Superior temporal gyrus (tissue), 1 donor: ENCODE results near the gene TMEM270.

Experiments used
- DNase-seq: peaks from one replicate; pipeline ENCODE4 v3.0.0-alpha.2; 2016; ENCODE audit errors: extremely low spot score

Gene TMEM270

DNA sequence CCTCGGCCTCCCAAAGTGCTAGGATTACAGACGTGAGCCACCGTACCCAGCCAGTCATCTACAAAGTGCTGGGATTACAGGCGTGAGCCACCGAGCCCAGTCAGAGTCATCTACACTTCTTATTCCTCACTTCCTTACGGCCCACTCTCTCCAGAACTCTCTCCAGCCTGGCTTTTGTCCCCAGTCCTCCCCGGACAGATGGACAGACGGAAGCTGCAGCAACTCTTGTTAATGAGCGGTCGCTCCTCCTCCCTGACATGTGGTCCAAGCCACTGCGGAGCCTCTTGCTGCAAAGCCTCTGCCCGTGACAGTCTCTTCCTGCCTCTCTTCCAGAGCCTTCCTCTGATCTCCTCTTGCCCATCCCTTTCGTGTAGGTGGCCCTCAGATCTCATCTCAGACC, 45.9 kb downstream of the TMEM270 start:
- no peak for DNase-seq

DNA sequence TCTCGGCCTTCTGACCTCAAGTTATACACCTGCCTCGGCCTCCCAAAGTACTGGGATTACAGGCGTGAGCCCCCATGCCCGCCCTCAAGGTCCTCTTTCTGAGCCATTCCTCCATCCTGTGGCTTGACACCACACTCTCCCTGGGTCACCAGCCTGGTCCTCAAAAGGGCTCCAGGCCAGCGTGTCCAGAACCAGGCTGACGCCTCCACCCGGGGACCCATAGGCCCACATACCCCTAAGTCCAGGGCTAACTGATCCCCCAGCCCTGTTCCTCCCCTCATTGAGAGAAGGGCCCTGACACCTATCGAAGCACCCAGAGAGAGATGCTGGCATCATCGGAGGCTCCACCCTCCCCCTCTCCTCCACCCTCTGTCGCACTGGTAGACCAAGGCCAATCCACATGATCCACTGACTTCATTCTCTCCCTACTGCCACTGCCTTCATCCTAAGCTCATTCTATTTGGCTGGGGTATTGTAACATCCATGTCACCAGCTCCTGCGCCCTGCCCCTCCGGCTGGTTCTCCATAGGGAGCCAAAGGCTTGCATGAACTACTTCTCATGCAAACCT, 46.7 kb downstream of the TMEM270 start:
- no peak for DNase-seq

DNA sequence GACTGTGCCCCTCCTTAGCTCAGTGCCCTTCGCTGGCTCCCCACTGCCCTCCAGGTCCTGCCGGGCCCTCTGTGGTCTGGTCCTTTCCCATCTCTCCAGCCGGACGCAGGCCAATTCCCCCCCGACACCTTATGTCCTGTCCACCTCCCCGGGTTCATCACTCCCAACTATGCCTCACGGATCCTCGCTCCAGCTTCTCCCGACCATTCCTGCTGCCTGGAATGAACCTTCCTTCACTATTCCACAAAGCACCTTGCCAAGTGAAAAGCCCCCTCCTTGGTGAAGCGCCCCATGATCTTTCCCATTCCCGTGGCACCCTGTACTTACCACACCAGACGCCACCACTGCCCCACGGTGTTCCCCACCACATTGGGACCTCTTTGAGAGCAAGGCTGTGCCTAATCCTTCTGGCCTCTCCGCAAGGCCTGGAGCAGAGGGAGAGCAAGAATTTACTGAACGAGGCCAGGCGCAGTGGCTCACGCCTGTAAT, 47.2 kb downstream of the TMEM270 start:
- no peak for DNase-seq

DNA sequence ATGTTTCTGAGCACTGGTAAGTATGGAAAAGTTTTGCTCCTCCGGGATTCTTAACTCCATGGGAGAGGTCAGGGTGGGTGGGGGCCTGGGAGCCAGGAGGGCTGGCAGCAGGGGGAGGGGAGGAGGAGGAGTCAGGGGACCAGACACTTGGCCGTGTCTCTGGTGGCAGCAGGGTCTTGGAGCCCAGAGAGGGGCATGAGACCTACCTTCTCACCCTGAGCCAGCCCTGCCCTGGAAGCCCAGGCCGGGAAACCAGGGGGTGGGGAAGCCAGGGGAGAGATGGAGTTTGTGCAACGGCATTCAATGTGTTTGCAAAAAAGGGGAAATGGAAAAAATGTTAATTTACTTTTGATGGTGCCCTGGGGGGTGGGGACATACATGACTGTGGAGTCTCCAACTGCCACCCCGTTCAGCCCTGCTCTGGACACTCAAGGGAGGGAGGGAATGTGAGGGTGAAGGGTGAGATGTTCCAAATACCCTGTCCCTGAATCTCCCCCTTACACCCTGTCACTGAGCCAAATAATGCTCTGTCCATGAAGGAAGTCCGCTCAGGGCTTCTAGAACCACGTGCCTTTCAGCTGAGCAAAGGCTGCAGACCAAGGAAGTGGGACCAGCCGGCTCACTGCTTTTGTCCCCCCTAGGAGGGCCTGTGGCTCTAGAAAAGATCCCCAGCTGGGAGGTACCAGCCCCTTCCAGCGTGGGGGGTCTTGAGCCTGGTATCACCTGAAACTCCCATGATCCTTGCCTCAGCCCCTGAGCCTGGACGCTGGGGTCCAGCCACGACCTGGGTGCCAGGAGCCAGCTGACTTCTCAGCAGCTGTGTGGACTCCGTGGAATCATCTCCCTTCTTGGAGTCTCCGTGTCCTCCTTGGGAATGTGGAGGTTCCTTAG, 48.3 kb downstream of the TMEM270 start:
- DNase-seq = no peak

DNA sequence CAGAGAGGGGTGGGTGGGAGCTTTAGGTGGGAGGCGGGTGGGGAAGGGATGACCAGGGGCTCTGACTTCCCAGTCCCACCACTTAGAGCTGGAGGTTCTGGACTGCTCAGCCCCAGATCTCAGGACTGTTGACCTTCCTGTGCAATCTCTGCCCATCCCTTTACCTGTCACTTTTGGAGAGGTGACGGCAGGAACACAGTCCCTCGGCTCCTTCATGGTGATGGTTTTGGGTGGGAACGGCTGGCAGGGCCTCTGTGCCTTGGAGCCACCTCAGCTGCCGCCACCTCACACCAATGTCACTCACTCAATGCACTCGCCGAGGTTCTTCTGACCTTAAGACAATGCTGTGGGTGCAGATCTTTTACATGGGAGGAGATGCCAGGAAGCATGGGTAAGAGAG, 49.0 kb downstream of the TMEM270 start:
- no peak for DNase-seq

DNA sequence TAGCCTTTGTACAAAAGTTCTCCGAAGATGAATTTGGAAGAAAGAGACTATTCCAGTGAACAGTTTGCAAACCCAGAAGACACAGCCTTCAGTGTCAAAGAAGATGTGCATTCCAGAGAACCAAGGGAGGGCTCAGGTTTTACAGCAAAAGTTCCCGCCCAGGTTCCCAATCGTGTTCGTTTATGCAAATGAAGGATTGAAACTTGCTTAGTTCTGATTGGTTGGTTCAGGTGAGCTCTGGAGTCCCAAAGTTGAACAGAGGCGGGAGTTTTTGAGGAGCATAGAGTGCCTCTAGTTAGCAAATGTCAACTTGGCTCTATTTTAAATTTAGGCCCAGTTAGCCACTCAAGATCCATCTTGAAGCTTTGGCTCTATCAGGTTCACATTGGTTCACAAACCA, 51.3 kb downstream of the TMEM270 start:
- DNase-seq = no peak
